IPS-20b (cell line): ENCODE results near the gene ALB.

Source experiments
- H3K27ac ChIP-seq: one replicate; pipeline ENCODE4 v1.5.1; 2013; ENCODE audit warnings: low read length
- H3K27me3 ChIP-seq: 2 replicates; pipeline ENCODE4 v1.6.1; 2013; ENCODE audit warnings: mild to moderate bottlenecking, low read length, inconsistent platforms; ENCODE audit not compliant: insufficient read depth
- H3K36me3 ChIP-seq: 2 replicates; pipeline ENCODE4 v1.6.1; 2013; ENCODE audit warnings: low read depth, mild to moderate bottlenecking, inconsistent platforms, low read length, moderate library complexity; ENCODE audit not compliant: insufficient read depth
- H3K4me1 ChIP-seq: 2 replicates; pipeline ENCODE4 v1.6.1; 2013; ENCODE audit warnings: mild to moderate bottlenecking, control low read depth, inconsistent platforms, low read length, moderate library complexity; ENCODE audit not compliant: insufficient read depth
- H3K4me3 ChIP-seq: 2 replicates; pipeline ENCODE4 v1.5.1; 2013; ENCODE audit warnings: mild to moderate bottlenecking, low read length, inconsistent platforms
- H3K9ac ChIP-seq: 2 replicates; pipeline ENCODE4 v1.6.1; 2013; ENCODE audit warnings: low read depth, mild to moderate bottlenecking, inconsistent platforms, low read length, moderate library complexity
- H3K9me3 ChIP-seq: 2 replicates; pipeline ENCODE4 v1.6.1; 2013; ENCODE audit warnings: mild to moderate bottlenecking, low read depth, low read length, inconsistent platforms; ENCODE audit not compliant: insufficient read depth

Gene ALB

DNA sequence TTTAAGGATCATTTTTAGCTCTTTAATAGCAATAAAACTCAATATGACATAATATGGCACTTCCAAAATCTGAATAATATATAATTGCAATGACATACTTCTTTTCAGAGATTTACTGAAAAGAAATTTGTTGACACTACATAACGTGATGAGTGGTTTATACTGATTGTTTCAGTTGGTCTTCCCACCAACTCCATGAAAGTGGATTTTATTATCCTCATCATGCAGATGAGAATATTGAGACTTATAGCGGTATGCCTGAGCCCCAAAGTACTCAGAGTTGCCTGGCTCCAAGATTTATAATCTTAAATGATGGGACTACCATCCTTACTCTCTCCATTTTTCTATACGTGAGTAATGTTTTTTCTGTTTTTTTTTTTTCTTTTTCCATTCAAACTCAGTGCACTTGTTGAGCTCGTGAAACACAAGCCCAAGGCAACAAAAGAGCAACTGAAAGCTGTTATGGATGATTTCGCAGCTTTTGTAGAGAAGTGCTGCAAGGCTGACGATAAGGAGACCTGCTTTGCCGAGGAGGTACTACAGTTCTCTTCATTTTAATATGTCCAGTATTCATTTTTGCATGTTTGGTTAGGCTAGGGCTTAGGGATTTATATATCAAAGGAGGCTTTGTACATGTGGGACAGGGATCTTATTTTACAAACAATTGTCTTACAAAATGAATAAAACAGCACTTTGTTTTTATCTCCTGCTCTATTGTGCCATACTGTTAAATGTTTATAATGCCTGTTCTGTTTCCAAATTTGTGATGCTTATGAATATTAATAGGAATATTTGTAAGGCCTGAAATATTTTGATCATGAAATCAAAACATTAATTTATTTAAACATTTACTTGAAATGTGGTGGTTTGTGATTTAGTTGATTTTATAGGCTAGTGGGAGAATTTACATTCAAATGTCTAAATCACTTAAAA lies 15.3 kb downstream of the ALB start:
- Histone ChIP-seq H3K9ac (no peak overlapping the region), H3K9me3 (no peaks in the 10 kb centered on the region), H3K4me1 (peaks cover 6% of the 10 kb centered on the region; the same call in 1 of the 2 replicates), H3K4me3 (no peak overlapping the region), H3K36me3 (no peaks in the 10 kb centered on the region), H3K27me3 (no peaks in the 10 kb centered on the region), H3K27ac (no peak overlapping the region)

GRCh38 chr4:73420615-73421014 lies 16.5 kb downstream of the ALB start:
- no peak overlapping the region for H3K4me3 ChIP-seq
- peaks cover 5% of the 10 kb centered on the region; the same call in 1 of the 2 replicates for H3K4me1 ChIP-seq
- no peak overlapping the region for H3K9ac ChIP-seq
- no peaks in the 10 kb centered on the region for H3K9me3 ChIP-seq
- H3K27ac ChIP-seq: no peak overlapping the region
- H3K36me3 ChIP-seq: no peaks in the 10 kb centered on the region
- no peaks in the 10 kb centered on the region for H3K27me3 ChIP-seq

- Histone ChIP-seq H3K9me3 (no peaks in the 10 kb centered on the region), H3K9ac (no peak overlapping the region), H3K27ac (no peak overlapping the region), H3K36me3 (no peaks in the 10 kb centered on the region), H3K4me3 (no peak overlapping the region), H3K4me1 (no peaks in the 10 kb centered on the region), H3K27me3 (no peaks in the 10 kb centered on the region)
Measured at GRCh38 chr4:73421708-73422457, 17.8 kb downstream of the ALB start.

DNA sequence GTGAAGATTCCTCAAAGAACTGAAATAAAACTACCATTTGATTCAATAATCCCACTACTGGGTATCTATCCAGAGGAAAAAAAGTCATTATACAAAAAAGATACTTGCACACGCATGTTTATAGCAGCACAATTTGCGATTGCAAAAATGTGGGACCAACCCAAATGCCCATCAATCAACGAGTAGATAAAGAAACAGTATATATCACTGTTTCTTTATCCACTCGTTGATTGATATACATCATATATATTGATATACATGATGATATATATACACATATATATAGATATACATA lies 18.3 kb downstream of the ALB start:
- no peak overlapping the region for H3K9ac ChIP-seq
- H3K4me1 ChIP-seq: no peaks in the 10 kb centered on the region
- H3K9me3 ChIP-seq: no peaks in the 10 kb centered on the region
- no peak overlapping the region for H3K27ac ChIP-seq
- no peaks in the 10 kb centered on the region for H3K27me3 ChIP-seq
- H3K36me3 ChIP-seq: no peaks in the 10 kb centered on the region
- H3K4me3 ChIP-seq: no peak overlapping the region

DNA sequence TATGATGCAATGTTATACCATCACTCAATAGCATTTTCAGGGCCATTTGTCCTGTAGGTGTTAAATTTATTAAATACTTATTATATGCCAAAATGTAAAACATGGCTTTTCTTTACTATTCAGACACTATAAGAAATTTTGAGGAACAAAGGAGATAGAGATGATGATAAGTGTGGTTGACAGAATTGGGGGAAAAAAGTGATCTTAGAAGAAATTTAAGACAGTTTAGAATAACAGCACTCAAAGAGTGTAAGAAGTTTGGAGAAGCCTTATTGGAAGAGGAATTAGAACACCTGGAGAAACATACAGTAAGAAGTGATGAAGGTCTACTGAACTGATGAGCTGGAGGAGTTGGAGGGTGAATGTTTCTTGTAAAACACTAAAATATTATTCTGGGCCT lies 19.1 kb downstream of the ALB start:
- no peak overlapping the region for H3K9ac ChIP-seq
- H3K27me3 ChIP-seq: no peaks in the 10 kb centered on the region
- no peak overlapping the region for H3K4me3 ChIP-seq
- H3K9me3 ChIP-seq: no peaks in the 10 kb centered on the region
- H3K4me1 ChIP-seq: no peaks in the 10 kb centered on the region
- no peak overlapping the region for H3K27ac ChIP-seq
- H3K36me3 ChIP-seq: no peaks in the 10 kb centered on the region

DNA sequence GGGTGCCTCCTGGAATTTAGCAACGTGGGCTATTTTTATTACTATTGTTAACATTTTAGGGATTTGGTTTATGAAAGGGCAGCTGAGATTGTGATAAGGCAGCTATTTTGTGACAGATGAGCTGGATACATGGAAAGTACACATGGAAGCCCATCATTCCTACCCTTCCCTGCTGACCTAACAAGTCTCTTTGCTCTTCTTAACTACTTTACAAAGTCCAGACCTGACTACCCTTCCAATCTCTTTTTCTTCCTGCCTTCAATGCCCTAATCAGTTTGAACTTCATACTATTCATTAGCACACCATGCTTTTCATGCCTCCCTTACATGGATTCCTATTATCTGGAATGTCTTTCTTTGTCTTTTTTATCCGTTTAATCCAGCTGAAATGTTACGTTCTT lies 22.6 kb downstream of the ALB start:
- H3K9ac ChIP-seq: no peak overlapping the region
- H3K27ac ChIP-seq: no peak overlapping the region
- H3K4me1 ChIP-seq: no peaks in the 10 kb centered on the region
- no peaks in the 10 kb centered on the region for H3K27me3 ChIP-seq
- H3K9me3 ChIP-seq: no peaks in the 10 kb centered on the region
- H3K36me3 ChIP-seq: no peaks in the 10 kb centered on the region
- no peak overlapping the region for H3K4me3 ChIP-seq

- Histone ChIP-seq H3K27me3 (no peaks in the 10 kb centered on the region), H3K36me3 (no peaks in the 10 kb centered on the region), H3K9me3 (no peaks in the 10 kb centered on the region), H3K27ac (no peak overlapping the region), H3K4me1 (no peaks in the 10 kb centered on the region), H3K9ac (no peak overlapping the region), H3K4me3 (no peak overlapping the region)
Measured at GRCh38 chr4:73429118-73429517, 25.0 kb downstream of the ALB start.

- no peaks in the 10 kb centered on the region for H3K9me3 ChIP-seq
- no peak overlapping the region for H3K9ac ChIP-seq
- no peaks in the 10 kb centered on the region for H3K27me3 ChIP-seq
- no peak overlapping the region for H3K4me3 ChIP-seq
- H3K27ac ChIP-seq: no peak overlapping the region
- H3K4me1 ChIP-seq: no peaks in the 10 kb centered on the region
- no peaks in the 10 kb centered on the region for H3K36me3 ChIP-seq
Measured at GRCh38 chr4:73429826-73430587, 25.9 kb downstream of the ALB start.

DNA sequence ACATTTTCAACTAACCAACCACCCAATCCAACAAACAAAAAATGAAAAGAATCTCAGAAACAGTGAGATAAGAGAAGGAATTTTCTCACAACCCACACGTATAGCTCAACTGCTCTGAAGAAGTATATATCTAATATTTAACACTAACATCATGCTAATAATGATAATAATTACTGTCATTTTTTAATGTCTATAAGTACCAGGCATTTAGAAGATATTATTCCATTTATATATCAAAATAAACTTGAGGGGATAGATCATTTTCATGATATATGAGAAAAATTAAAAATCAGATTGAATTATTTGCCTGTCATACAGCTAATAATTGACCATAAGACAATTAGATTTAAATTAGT lies 27.7 kb downstream of the ALB start:
- no peak overlapping the region for H3K27ac ChIP-seq
- no peaks in the 10 kb centered on the region for H3K36me3 ChIP-seq
- no peak overlapping the region for H3K9ac ChIP-seq
- H3K27me3 ChIP-seq: no peaks in the 10 kb centered on the region
- H3K4me1 ChIP-seq: no peaks in the 10 kb centered on the region
- no peak overlapping the region for H3K4me3 ChIP-seq
- no peaks in the 10 kb centered on the region for H3K9me3 ChIP-seq

GRCh38 chr4:73432169-73433000 lies 28.3 kb downstream of the ALB start:
- Histone ChIP-seq H3K27me3 (no peaks in the 10 kb centered on the region), H3K4me1 (no peaks in the 10 kb centered on the region), H3K9ac (no peak overlapping the region), H3K4me3 (no peak overlapping the region), H3K27ac (no peak overlapping the region), H3K36me3 (no peaks in the 10 kb centered on the region), H3K9me3 (no peaks in the 10 kb centered on the region)

GRCh38 chr4:73433140-73433539 lies 29.1 kb downstream of the ALB start:
- H3K4me1 ChIP-seq: no peaks in the 10 kb centered on the region
- H3K27me3 ChIP-seq: no peaks in the 10 kb centered on the region
- H3K27ac ChIP-seq: no peak overlapping the region
- H3K4me3 ChIP-seq: no peak overlapping the region
- no peaks in the 10 kb centered on the region for H3K9me3 ChIP-seq
- H3K9ac ChIP-seq: no peak overlapping the region
- no peaks in the 10 kb centered on the region for H3K36me3 ChIP-seq
